GM12872 (cell line): Measurements from ENCODE around the gene SENP1.

Experiments
- CTCF ChIP-seq: IDR thresholded peaks from 3 replicates; pipeline ENCODE4 v1.5.1; 2011; ENCODE audit warnings: low read depth, mild to moderate bottlenecking, low read length, moderate library complexity; ENCODE audit not compliant: insufficient read depth

Gene SENP1

GRCh38 chr12:48121522-48121921, 15.6 kb upstream of the SENP1 start:
- TF ChIP-seq CTCF = no peak

- no peak for TF ChIP-seq CTCF
These were observed 13.9 kb upstream of the SENP1 start for GRCh38 chr12:48119834-48120195.

GRCh38 chr12:48119078-48119833, 13.4 kb upstream of the SENP1 start, which contains the start of gene PFKM:
Gene PFKM, plus strand, starts transcription at chr12:48119364. Its CDS starts 3,411 bp downstream, at chr12:48122775.
- no peak for TF ChIP-seq CTCF

- no peak for TF ChIP-seq CTCF
These were observed 12.5 kb upstream of the SENP1 start for GRCh38 chr12:48118284-48118871.

- TF ChIP-seq CTCF = no peak
These were observed 10.1 kb upstream of the SENP1 start for GRCh38 chr12:48115957-48116356.

GRCh38 chr12:48110691-48111311, 4.9 kb upstream of the SENP1 start:
- TF ChIP-seq CTCF = no peak

GRCh38 chr12:48109424-48109823, 3.5 kb upstream of the SENP1 start:
- no peak for TF ChIP-seq CTCF
